CD4-positive, alpha-beta T cell treated with Interleukin-2 at 100 ng/mL for 4 hours (primary cell): Measurements from ENCODE around the gene SRSF3.
"Not testable (repeated sequence)": the region's sequence is repeated elsewhere in the genome, so short reads cannot be mapped to it uniquely, and the experiment has no call there.

Experiments
- DNase-seq: peaks from one replicate; pipeline ENCODE4 v3.0.0-alpha.2; 2020; ENCODE audit warnings: low spot score

The SRSF3 gene

DNA sequence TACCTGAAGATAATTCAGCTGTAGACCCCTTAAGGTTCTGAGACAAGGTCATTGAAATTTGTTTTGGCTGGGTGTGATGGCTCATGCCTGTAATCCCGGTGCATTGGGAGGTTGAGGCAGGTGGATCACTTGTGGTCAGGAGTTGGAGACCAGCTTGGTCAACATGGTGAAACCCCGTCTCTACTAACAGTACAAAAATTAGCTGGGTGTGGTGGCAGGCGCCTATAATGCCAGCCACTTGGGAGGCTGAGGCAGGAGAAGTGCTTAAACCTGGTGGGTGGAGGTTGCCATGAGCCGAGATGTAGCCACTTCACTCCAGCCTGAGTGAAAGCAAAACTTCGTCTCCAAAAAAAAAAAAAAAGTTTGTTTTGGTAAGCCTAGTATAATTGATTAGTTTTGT lies 11.0 kb downstream of the SRSF3 start:
- no peak for DNase-seq

DNA sequence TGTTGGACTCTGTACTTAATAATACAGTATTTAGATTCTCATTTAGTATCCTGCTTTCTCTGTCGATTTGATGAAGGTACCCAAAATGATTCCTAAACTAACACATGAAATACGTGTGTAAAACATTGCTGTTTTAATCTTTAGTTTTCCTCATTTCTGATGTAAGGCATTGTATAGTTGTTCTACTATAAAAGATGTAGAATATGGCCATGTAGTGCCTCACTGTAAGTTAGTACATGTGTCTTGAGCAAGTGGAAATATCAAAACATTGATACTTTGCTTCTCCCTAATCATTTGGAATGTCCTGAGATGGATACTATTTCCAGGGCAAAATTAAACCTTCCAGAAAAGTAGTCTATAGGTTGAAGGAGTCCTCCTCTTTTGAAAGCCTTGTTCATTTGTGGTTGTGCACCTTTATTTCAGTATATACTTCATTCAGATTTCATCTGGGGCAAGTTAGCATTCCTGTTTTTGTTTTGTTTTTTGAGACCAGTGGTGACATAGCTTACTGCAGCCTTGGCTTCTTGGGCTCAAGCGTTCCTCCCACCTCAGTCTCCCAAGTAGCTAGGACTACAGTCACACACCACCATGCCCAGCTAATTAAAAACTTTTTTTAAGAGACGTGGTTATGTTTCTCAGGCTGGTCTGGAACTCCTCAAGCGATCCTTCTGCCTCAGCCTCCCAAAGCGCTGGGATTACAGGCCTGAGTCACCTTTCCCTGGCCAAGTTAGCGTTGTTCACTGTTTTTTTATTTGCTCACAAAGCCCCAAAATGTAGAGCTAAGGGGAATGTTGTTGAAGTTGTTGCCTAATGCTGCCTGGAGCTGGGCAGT lies 11.6 kb downstream of the SRSF3 start:
- DNase-seq, result no peak

DNA sequence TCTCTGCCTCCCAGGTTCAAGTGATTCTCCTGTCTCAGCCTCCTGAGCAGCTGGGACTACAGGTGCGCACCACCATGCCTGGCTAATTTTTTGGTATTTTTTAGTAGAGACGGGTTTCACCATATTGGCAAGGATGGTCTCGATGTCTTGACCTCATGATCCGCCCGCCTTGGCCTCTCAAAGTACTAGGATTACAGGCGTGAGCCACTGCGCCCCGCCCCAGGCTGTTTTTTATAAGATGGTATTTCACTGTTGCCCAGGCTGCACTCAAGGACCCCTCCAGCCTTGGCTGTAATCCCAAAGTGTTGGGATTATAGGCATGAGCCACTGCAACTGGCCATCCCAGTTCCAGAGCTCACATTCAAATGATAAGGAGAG lies 13.1 kb downstream of the SRSF3 start:
- not testable (repeated sequence) for DNase-seq

DNA sequence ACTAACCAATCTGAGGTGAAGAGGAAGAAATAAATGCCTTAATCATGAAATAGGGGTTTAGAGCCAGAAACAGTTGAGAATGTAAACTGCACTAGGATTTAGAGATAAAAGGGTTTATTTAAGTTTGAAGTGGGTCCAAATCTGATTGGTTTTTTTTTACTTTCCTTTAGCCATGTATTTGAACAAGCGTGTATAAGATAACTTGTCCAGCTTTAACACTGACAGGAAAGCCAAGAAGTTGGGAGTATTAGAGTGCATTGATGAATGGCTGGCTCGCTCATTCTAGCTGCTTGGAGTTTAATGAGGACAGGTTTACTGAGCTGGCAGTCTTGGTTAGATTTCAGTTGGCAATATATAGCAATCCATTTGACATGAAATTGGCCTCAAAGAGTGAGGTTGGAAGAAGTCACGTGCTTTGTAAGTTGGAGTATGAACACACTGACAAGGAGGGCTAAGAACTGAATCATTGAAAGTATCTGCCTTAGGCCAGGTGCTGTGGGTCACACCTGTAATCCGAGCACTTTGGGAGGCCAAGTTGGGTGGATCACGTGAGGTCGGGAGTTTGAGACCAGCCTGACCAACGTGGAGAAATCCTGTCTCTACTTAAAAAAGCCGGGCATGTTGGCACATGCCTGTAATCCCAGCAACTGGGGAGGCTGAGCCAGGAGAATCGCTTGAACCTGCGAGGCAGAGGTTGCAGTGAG lies 13.7 kb downstream of the SRSF3 start:
- DNase-seq, result no peak

DNA sequence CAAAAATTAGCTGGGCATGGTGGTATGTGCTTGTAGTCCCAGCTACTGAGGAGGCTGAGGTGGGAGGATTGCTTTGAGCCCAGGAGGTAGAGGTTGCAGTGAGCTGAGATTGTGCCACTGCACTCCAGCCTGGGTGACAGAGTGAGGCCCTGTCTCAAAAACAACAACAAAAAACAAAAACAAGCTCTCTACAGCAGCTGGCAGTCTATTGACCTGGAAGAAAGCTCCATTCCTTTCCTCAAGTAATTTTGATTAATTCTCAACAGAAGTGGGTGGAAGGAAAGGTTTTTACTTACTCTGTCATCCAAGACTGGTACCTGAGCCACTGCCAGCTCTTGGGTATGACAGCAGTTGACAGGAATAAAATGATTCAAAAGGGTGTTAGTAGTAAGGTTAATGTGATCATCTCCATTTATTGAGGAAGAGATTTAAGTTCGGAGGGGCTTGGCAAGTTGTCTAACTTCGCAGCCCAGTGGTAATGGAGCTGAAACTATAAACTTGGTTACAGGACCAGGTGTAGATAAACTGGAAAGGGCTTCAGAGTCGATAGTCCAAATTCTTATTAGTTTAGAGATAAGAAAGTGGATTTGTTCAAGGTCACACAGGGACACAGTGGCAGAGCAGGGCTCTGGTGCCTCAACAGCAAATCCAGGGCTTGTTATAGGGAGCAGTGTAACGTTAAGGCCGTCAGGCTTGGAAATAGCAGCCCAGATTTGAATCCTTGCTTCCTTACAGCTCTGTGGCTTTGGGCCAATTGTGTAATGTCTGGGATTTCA lies 14.8 kb downstream of the SRSF3 start:
- DNase-seq, result no peak

DNA sequence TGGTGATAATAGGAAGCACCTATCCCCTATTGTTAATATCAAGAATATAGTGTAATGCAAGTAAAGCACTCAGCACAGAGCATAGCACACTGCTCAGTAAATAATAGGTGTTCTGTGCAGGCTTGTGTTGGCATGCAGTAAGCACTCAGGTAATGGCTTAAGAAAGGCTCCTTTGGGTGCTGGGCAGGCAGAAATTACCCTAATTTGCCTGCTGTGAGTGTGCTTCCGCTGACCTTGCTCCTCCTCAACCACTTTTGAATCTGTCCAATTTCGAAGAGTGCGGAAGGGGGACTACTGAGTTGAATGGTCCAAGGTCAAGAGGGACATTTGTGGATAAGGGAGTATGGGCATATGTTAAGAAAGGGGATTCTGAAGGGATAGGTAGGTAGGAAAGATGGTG lies 15.4 kb downstream of the SRSF3 start:
- no peak for DNase-seq

DNA sequence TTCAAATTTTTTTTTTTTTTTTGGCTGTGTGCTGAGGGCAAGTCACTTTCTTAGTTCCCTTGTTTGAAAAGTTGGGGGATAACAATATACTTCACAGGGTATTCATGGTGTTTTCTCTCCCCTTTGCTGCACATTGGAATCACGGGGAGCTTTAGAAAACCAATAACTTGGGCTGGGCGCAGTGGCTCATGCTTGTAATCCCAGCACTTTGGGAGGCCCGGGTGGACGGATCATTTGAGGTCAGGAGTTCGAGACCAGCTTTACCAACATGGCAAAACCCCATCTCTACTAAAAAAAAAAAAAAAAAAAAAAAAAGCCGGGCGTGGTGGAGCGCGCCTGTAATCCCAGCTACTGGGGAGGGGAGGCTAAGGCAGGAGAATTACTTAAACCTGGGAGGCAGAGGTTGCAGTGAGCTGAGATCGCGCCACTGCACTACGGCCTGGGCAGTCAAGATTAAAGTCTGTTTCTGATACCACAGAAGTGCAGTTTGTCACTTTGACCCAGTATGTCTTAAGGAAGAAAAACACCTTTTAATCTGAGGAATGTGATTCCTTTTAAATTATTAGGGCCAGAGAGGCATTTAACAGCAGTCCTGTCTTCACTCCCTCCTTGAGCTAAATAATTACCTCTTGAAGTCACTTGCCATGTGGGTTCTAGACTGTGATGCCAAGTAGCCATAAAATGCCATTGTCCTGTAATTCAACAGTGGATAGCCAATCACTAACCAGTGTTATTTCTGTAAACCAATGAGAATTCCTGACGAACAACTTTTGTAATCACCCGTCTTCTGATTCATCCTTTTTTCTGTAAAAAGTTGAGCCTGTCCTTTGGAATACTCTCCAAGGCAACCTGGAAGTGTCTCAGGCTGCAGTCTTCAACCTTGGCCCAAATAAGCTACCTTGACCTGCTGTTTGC lies 16.1 kb downstream of the SRSF3 start:
- no peak for DNase-seq

DNA sequence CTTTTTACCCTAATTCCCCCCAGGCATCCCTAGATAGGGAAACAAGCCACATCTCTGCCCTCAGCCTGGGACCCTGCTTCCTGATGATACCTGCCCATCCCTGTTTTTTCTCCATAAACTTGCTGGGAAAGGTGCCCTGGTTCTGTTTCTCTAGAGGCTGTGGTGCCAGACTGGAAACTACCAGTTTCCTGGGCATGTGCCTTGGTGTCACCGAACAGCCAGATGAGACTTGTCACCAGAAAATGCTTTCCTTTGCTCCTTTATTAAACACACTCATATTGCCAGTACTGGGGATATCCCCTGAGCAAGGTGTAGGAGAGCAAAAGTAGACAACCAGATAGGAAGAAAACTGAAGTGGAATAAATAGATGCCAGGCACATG lies 16.8 kb downstream of the SRSF3 start:
- DNase-seq, result no peak

DNA sequence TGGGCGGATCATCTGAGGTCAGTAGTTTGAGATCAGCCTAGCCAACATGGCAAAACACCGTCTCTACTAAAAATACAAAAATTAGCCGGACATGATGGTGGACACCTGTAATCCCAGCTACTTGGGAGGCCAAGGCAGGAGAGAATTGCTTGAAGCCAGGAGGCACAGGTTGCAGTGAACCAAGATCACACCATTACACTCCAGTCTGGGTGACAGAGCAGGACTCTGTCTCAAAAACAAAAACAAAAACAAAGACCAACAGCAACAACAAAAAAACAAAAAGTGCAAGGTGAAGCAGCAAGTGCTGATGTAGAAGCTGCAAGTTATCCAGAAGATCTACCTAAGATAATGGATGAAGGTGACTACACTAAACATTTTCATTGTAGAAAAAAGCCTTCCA lies 17.5 kb downstream of the SRSF3 start:
- DNase-seq, result not testable (repeated sequence)

DNA sequence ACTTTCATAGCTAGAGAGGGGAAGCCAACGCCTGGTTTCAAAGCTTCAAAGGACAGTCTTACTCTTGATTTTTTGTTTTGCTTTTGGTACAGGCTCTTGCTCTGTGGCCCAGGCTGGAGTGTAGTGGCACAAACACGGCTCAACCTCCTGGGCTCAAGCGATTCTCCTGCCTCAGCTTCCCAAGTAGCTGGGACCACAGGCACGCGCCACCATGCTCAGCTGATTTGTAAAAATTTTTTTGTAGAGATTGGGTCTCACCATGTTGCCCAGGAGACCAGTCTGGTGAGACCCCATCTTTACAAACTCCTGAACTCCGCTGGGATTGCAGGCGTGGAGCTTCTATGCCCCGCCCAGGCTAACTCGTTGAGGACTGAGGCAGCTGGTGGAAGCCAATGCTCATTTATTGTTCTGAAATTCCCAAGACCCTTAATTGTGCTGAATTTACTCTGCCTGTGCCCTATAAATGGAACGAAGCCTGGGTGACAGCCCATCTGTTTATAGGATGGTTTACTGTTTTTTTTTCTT lies 18.0 kb downstream of the SRSF3 start:
- no peak for DNase-seq

DNA sequence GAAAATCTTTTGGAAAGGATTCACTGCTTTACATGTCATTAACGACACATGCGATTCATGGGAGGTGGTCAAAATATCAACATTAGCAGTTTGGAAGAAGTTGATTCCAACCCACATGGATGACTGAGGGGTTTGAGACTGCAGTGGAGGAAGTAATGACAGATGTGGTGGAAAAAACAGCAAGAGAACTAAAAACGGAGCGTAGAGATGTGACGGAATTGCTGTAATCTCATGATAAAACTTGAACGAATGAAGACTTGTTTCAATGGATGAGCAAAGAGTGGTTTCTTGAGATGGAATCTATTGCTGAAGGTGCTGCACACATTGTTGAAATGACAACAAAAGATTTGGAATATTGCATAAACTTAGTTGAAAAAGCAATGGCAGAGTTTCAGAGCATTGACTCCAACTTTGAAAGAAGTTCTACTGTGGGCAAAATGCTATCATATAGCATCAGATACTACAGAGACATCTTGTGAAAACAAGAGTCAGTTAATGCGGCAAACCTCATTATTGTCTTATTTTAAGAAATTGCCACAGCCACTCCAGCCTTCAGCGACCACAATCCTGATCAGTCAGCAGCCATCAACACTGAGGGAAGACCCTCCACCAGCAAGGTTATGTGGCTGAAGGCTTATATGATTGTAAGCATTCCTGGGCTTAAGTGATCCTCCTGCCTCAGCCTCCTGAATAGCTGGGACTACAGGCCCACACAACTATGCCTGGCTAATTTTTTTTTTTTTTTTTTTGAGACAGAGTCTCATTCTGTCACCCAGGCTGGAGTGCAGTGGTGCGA lies 19.2 kb downstream of the SRSF3 start:
- no peak for DNase-seq

DNA sequence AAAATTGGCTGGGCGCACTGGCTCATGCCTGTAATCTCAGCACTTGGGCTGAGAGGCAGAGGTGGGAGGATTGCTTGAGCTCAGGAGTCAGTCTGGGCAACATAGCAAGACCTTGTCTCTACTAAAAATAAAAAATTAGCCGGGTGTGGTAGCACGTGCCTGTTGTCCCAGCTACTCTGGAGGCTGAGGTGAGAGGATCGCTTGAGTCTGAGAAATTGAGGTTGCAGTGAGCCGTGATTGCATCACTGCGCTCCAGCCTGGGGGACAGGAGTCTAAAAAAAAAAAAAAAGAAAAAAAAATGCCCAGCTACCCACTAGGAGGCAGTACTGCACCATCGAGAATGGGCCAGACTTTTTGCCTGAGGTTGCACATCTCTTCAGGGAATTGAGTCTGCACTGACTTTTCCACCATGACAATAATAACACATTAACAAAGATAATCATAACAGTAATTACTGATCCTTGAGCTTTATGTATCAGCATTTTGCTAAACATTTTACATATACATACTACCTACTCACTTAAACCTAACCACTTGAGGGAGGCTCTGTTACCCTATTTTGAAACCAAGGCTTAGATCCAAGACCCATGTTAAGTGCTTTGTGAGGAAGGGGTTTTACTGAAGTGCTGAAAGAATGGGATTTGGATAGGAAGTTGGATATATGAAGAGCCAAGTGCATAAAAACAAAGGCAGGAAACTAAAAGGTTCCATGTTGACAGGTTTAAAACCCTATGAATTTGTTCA lies 21.0 kb downstream of the SRSF3 start:
- peak; percentile 52 for DNase-seq

DNA sequence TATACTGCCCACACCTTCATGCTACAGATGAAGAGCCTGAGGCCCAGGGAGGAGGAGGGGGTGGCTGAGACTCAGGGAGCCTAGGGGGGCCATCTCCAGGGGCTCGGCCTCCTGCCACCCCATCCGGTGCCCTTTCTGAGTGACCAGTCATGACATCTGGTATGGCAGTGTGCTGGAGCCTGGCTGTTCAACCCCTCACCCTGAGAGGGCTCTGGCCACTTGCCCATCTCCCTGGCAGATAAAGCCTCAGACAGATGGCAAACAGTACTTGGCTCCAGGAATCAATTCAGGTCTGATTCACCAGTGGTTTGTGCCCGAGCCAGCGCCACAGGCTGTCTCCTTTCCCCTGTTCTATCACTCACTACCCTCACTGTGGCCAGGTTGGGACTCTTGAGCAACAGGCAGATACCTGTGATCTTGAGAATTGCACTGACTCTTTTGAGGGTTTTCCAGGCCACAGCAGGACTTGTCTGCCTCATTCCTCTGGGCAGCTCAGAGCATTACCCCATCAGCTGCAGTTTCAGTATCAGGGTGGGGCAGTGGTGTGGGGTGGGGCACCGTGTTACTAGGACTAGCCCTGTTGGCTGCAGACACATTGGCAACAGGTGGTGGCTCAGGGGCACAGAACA lies 22.8 kb downstream of the SRSF3 start:
- DNase-seq, result no peak

DNA sequence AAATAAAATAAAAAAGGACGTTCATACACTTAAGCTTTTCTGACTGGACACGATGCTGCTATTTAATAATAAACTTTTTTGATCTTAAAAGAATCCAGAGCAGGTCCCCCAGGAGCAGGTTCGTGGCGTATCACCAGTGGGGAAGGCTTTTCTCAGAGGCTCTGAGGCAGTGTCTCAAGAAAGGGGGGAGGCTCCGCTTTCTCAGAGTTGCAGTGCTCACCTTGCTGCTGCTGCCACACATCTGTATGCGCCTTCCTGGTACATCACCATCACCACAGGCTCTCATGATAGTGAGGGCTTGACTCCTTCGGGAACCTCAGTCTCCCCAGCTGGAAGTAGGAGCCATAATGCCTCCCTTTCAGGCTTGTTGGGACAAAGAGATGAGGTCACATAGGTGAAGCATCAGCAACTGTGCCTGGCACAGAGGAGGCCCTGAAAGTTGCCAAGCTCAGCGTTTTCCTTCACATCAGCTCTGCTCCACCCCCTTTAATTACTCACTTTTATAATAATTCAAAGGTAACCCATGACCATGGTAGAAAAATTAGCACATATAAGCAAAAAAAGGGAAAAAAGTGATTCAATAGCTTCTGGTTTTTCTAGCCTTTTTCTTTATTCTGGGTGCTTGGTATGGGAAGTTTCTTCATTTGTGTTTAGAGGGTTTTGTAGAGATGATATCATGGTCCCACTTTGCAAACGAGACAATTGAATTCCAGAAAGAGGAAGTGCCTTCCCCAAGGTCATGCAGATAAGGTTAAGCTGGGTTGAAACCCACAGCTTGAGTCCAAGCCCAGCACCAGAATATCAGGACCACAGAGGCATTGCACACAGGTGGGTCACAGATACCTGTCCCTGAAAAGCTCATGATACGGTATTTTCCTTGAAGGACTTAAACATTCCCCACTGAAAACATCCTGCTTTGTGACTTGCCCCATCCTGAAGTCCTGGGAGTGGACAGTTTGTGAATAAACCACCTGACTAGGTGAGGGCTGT lies 24.5 kb downstream of the SRSF3 start:
- no peak for DNase-seq

DNA sequence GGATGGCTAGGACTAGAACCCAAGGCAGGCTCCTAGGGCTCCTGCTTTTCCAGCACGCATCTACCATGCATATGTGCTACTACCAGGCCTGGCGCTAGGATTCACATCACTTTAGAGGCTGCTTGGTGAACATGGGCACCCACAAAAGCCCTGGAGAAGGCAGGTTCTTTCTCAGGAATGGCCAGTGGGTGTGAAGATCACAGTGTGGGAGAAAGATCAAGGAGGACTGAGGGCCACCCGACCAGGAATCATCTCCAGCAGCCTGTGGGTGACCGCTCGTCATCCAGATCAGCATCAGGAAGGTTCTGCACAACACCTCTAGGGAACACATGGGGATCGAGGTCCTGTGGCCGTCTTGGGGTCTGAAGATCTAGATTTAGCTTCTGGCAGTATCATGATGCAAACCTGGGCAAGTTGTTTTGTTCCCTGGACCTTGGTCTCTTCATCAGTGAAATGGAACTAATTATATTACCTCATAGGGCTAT lies 27.3 kb downstream of the SRSF3 start:
- no peak for DNase-seq

DNA sequence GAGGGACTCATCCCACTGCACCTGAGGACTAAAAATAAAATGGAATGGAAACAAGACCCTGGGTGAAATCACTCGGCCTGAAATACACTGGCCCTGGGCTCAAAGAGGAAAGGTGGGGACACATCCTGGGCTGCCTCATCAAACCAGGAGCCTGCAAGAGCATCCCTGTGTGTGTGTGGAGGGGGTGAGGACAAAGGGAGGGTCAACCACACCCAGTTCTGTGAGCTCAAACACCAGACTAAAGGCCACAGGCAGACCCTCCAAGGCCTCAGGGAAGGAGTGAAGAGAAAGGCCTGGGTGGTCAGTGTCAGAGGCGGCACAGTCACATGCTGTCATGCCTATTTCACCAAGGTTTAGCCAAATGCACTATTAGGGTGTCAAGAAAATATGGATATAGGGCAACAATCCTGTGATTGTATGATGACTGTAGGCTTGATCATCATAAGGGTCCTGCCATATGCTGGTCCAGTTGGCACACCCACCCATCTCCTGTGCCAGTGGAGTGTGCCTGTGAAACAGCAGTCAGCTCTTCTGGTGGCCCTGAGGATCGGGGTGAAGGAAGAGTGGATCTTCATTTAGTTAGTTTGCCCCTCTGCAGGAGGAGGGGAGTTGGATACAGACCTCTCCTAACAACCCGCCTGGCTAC lies 28.9 kb downstream of the SRSF3 start:
- no peak for DNase-seq
